Uterus (tissue), 2 donors: ENCODE data around the gene KCNQ4.

Experiments
- CTCF ChIP-seq, 4 experiments: fragments of 200-600 bp in 2 of 4; fragments of 450-650 bp in 2 of 4; sonication (generic) in 2 of 4; IDR thresholded peaks; one replicate each; pipeline ENCODE4 v1.5.1; 2016 to 2019; ENCODE audit warnings: antibody characterized with exemption in 4 of 4, mild to moderate bottlenecking in 2 of 4, moderate library complexity in 1 of 4
- POLR2A ChIP-seq, 2 donors: fragments of 450-650 bp; IDR thresholded peaks; one replicate each; pipeline ENCODE4 v1.6.1; 2016; ENCODE audit warnings: antibody characterized with exemption in 2 of 2, mild to moderate bottlenecking in 1 of 2, moderate library complexity in 1 of 2

GRCh38 chr1:40823345-40823744, 39.8 kb downstream of the KCNQ4 start:
- TF ChIP-seq CTCF (IDR thresholded peaks at IDR 0.05) = no peak
- TF ChIP-seq POLR2A (IDR thresholded peaks at IDR 0.05) = no peak
